CD14-positive monocyte (primary cell): ENCODE data around the gene PUM2. TPM values are rescaled to one million over a fixed set of nuclear protein-coding genes. Genes with fewer than 3 reads are reported as not detected.

Experiments
- DNase-seq, 3 donors: peaks; one replicate each; pipeline ENCODE4 v3.0.0-alpha.2; 2011 to 2022
- H2AFZ ChIP-seq: 2 replicates; pipeline ENCODE4 v1.6.0; 2012; ENCODE audit warnings: mild to moderate bottlenecking, low read depth, low read length, inconsistent platforms; ENCODE audit not compliant: insufficient read depth, poor library complexity, severe bottlenecking
- H3K27ac ChIP-seq, 2 donors: 1 replicate in 1 of 2; 2 replicates in 1 of 2; pipeline ENCODE4 v1.5.1; 2012 to 2013; ENCODE audit warnings: low read length in 2 of 2, control low read depth in 1 of 2, inconsistent platforms in 1 of 2, low read depth in 1 of 2, mild to moderate bottlenecking in 1 of 2
- H3K27me3 ChIP-seq, 2 donors: one replicate each; pipeline versions ENCODE4 v1.6.0 to v1.6.1; 2011 to 2013; ENCODE audit warnings: low read length in 2 of 2; ENCODE audit not compliant: control insufficient read depth in 2 of 2, insufficient read depth in 2 of 2
- H3K36me3 ChIP-seq, 2 donors: replicated peaks in 1 of 2; 1 replicate in 1 of 2; 2 replicates in 1 of 2; pipeline versions ENCODE4 v1.5.1 to v1.6.1; 2012 to 2013; ENCODE audit warnings: low read length in 2 of 2, control low read depth in 1 of 2, inconsistent platforms in 1 of 2, mild to moderate bottlenecking in 1 of 2; ENCODE audit not compliant: insufficient read depth in 2 of 2, control insufficient read depth in 1 of 2
- H3K4me1 ChIP-seq, 2 donors: 1 replicate in 1 of 2; 2 replicates in 1 of 2; pipeline versions ENCODE4 v1.5.1 to v1.6.1; 2012 to 2013; ENCODE audit warnings: low read length in 2 of 2, control low read depth in 1 of 2, inconsistent platforms in 1 of 2, mild to moderate bottlenecking in 1 of 2, moderate library complexity in 1 of 2; ENCODE audit not compliant: insufficient read depth in 2 of 2, control insufficient read depth in 1 of 2
- H3K4me2 ChIP-seq: replicated peaks from 2 replicates; pipeline ENCODE3; 2012; ENCODE audit warnings: low read length, moderate library complexity, mild to moderate bottlenecking; ENCODE audit not compliant: poor library complexity, severe bottlenecking; ENCODE audit errors: extremely low read depth
- H3K4me3 ChIP-seq, 3 experiments: fragments of 200-600 bp in 1 of 3; sonication (generic) in 1 of 3; replicated peaks in 1 of 3; 1 replicate in 2 of 3; 2 replicates in 1 of 3; pipeline ENCODE4 v1.5.1; 2011 to 2013; ENCODE audit warnings: low read length in 3 of 3, mild to moderate bottlenecking in 3 of 3, control low read depth in 2 of 3, low read depth in 2 of 3, inconsistent platforms in 1 of 3, moderate library complexity in 1 of 3
- H3K79me2 ChIP-seq: 2 replicates; pipeline ENCODE4 v1.6.0; 2012; ENCODE audit warnings: mild to moderate bottlenecking, control low read depth, inconsistent platforms, low read length, moderate library complexity; ENCODE audit not compliant: insufficient read depth
- H3K9ac ChIP-seq: 2 replicates; pipeline ENCODE4 v1.6.0; 2017; ENCODE audit warnings: low read length, mild to moderate bottlenecking; ENCODE audit not compliant: insufficient read depth, poor library complexity, severe bottlenecking
- H3K9me3 ChIP-seq, 2 donors: replicated peaks in 1 of 2; 1 replicate in 1 of 2; 2 replicates in 1 of 2; pipeline versions ENCODE4 v1.5.1 to v1.6.1; 2012 to 2013; ENCODE audit warnings: low read length in 2 of 2, control low read depth in 1 of 2; ENCODE audit not compliant: control insufficient read depth in 1 of 2, insufficient read depth in 1 of 2
- H4K20me1 ChIP-seq: 2 replicates; pipeline ENCODE4 v1.6.0; 2012; ENCODE audit warnings: mild to moderate bottlenecking, low read length, control low read depth, moderate library complexity; ENCODE audit not compliant: insufficient read depth
- H3K27ac Mint-ChIP-seq, 7 donors: one replicate each; pipeline ENCODE4 v1.8.0; 2020; ENCODE audit warnings: mild to moderate bottlenecking in 7 of 7, mixed read lengths in 7 of 7, moderate library complexity in 6 of 7, inconsistent platforms in 2 of 7
- H3K27me3 Mint-ChIP-seq, 3 donors: one replicate each; pipeline ENCODE4 v1.8.0; 2021 to 2022; ENCODE audit warnings: low read depth in 3 of 3, mild to moderate bottlenecking in 3 of 3, mixed read lengths in 3 of 3, moderate library complexity in 3 of 3, inconsistent platforms in 1 of 3
- H3K36me3 Mint-ChIP-seq, 2 donors: one replicate each; pipeline ENCODE4 v1.8.0; 2020; ENCODE audit warnings: mixed read lengths in 2 of 2, inconsistent platforms in 1 of 2, mild to moderate bottlenecking in 1 of 2
- H3K4me1 Mint-ChIP-seq: one replicate; pipeline ENCODE4 v1.8.0; 2020; ENCODE audit warnings: mild to moderate bottlenecking, mixed read lengths
- H3K4me3 Mint-ChIP-seq, 2 donors: one replicate each; pipeline ENCODE4 v1.8.0; 2020; ENCODE audit warnings: mild to moderate bottlenecking in 2 of 2, mixed read lengths in 2 of 2, moderate library complexity in 1 of 2
- H3K9me3 Mint-ChIP-seq, 7 donors: one replicate each; pipeline ENCODE4 v1.8.0; 2020 to 2022; ENCODE audit warnings: mixed read lengths in 7 of 7, mild to moderate bottlenecking in 6 of 7, moderate library complexity in 6 of 7, inconsistent platforms in 2 of 7
- CTCF ChIP-seq: fragments of 200-600 bp; IDR thresholded peaks from one replicate; pipeline ENCODE4 v1.8.0; 2022; ENCODE audit warnings: antibody characterized with exemption, mild to moderate bottlenecking
- WGBS: methylation state at CpG from one replicate; pipeline ENCODE4 v1.1.5; 2013; ENCODE audit warnings: missing lambda C conversion rate; ENCODE audit not compliant: insufficient coverage; 5-methylcytosine and 5-hydroxymethylcytosine counted together
- intact Hi-C, 2 donors: fragments of 100-400 bp; cut with micrococcal nuclease; formaldehyde crosslinking; loops; one replicate each; pipeline versions ENCODE4 v1.15.0 to v1.15.1; 2023
- polyA plus RNA-seq, 3 donors: library from polyadenylated mRNA; depleted of rRNA in 1 of 3; unstranded in 2 of 3; stranded (reverse) in 1 of 3; fragments of 300-500 nt in 2 of 3; fragments of >200 nt in 1 of 3; fragmentation: Illumina TruSeq in 2 of 3; gene quantifications; 1 replicate in 2 of 3; 2 replicates in 1 of 3; pipeline ENCODE4 v1.2.3, GENCODE V29; 2012 to 2021

PUM2 gene
- polyA plus RNA-seq, 3 donors = 7.2 to 22.4 (median 8.3) TPM

- Histone ChIP-seq H3K4me3 (no peak overlapping the region), H3K79me2 (no peaks in the 10 kb centered on the region), H3K27me3 (no peaks in the 10 kb centered on the region), H2AFZ (no peak overlapping the region), H3K4me1 (no peaks in the 10 kb centered on the region), H3K36me3 (no peaks in the 10 kb centered on the region), H3K4me2 (no peak overlapping the region), H3K9me3 (no peaks in the 10 kb centered on the region), H3K27ac (no peak overlapping the region), H3K9ac (no peak overlapping the region), H4K20me1 (no peaks in the 10 kb centered on the region)
- Mint-ChIP-seq H3K36me3 (no peaks in the 10 kb centered on the region), H3K9me3 (peaks cover 0 to 2% (median 0%) of the 10 kb centered on the region in 7 donors), H3K4me1 (no peaks in the 10 kb centered on the region), H3K27me3 (peaks cover 0 to 5% (median 5%) of the 10 kb centered on the region in 3 donors), H3K27ac (no peak overlapping the region), H3K4me3 (no peak overlapping the region)
- WGBS = 88% methylated on average over 1 of the region's 2 CpGs
- TF ChIP-seq CTCF = no peak
- no peak for DNase-seq
- intact Hi-C loops = no loop called here
Measured at GRCh38 chr2:20381457-20381856, 30.8 kb upstream of the PUM2 start.

GRCh38 chr2:20378891-20379519, 28.4 kb upstream of the PUM2 start:
- Mint-ChIP-seq H3K27me3 (peaks cover 0 to 4% (median 3%) of the 10 kb centered on the region in 3 donors), H3K4me1 (no peaks in the 10 kb centered on the region), H3K27ac (peak overlapping the region in 2 of 7 donors; percentile 24 to 60), H3K36me3 (no peaks in the 10 kb centered on the region), H3K9me3 (peaks cover 0 to 2% (median 0%) of the 10 kb centered on the region in 7 donors), H3K4me3 (no peak overlapping the region)
- Histone ChIP-seq H3K27me3 (no peaks in the 10 kb centered on the region), H3K4me2 (no peak overlapping the region), H3K9me3 (no peaks in the 10 kb centered on the region), H3K36me3 (no peaks in the 10 kb centered on the region), H2AFZ (peak overlapping the region; percentile 13), H4K20me1 (no peaks in the 10 kb centered on the region), H3K9ac (no peak overlapping the region), H3K4me1 (no peaks in the 10 kb centered on the region), H3K79me2 (no peaks in the 10 kb centered on the region), H3K27ac (no peak overlapping the region), H3K4me3 (no peak overlapping the region)
- intact Hi-C loops = no loop called here
- peak in 2 of 3 donors; percentile 22 to 25 for DNase-seq
- TF ChIP-seq CTCF = peak; percentile 52
- WGBS = 75% methylated on average over 11 of the region's 13 CpGs
